Natural killer cell (primary cell): Measurements from ENCODE around the gene DOCK11. TPM values are rescaled to one million over a fixed set of nuclear protein-coding genes. Genes with fewer than 3 reads are reported as not detected.

Experiments
- ATAC-seq, 3 donors: fragments of 150-1000 bp in 2 of 3; fragments of 200-7000 bp in 1 of 3; cut with Tn5 transposase; 1 replicate in 1 of 3; 2 replicates in 2 of 3; pipeline ENCODE4 v1.10.0; 2021; ENCODE audit warnings: mild to moderate bottlenecking in 2 of 3, moderate library complexity in 2 of 3
- DNase-seq, 2 donors: peaks; one replicate each; pipeline versions ENCODE4 v3.0.0 to v3.0.0-alpha.2; 2013 to 2021; ENCODE audit warnings: mixed read lengths in 1 of 2
- H3K27ac ChIP-seq: one replicate; pipeline ENCODE4 v1.5.1; 2013; ENCODE audit warnings: mild to moderate bottlenecking, low read length
- H3K27me3 ChIP-seq: one replicate; pipeline ENCODE4 v1.6.1; 2013; ENCODE audit warnings: low read length; ENCODE audit not compliant: control insufficient read depth, insufficient read depth
- H3K36me3 ChIP-seq: one replicate; pipeline ENCODE4 v1.6.1; 2013; ENCODE audit warnings: low read length; ENCODE audit not compliant: control insufficient read depth, insufficient read depth
- H3K4me1 ChIP-seq: one replicate; pipeline ENCODE4 v1.6.1; 2013; ENCODE audit warnings: low read length; ENCODE audit not compliant: control insufficient read depth, insufficient read depth
- H3K4me3 ChIP-seq: one replicate; pipeline ENCODE4 v1.5.1; 2013; ENCODE audit warnings: low read length
- H3K9me3 ChIP-seq: one replicate; pipeline ENCODE4 v1.6.1; 2013; ENCODE audit warnings: low read length; ENCODE audit not compliant: control insufficient read depth, insufficient read depth
- H3K27ac Mint-ChIP-seq, 2 donors: one replicate each; pipeline ENCODE4 v1.8.0; 2022; ENCODE audit warnings: mild to moderate bottlenecking in 2 of 2, mixed read lengths in 2 of 2, moderate library complexity in 1 of 2
- H3K27me3 Mint-ChIP-seq, 2 donors: one replicate each; pipeline ENCODE4 v1.8.0; 2022; ENCODE audit warnings: low read depth in 2 of 2, mixed read lengths in 2 of 2
- H3K36me3 Mint-ChIP-seq: one replicate; pipeline ENCODE4 v1.8.0; 2022; ENCODE audit warnings: mixed read lengths
- H3K4me1 Mint-ChIP-seq, 2 donors: one replicate each; pipeline ENCODE4 v1.8.0; 2022; ENCODE audit warnings: mixed read lengths in 2 of 2
- H3K4me3 Mint-ChIP-seq: one replicate; pipeline ENCODE4 v1.8.0; 2022; ENCODE audit warnings: mild to moderate bottlenecking, moderate library complexity, mixed read lengths
- H3K9me3 Mint-ChIP-seq, 2 donors: one replicate each; pipeline ENCODE4 v1.8.0; 2022; ENCODE audit warnings: mixed read lengths in 2 of 2
- WGBS: methylation state at CpG from one replicate; pipeline ENCODE4 v1.1.7; 2013; ENCODE audit warnings: missing lambda C conversion rate; ENCODE audit not compliant: insufficient coverage; 5-methylcytosine and 5-hydroxymethylcytosine counted together
- intact Hi-C: fragments of 100-400 bp; cut with micrococcal nuclease; formaldehyde crosslinking; loops from one replicate; pipeline ENCODE4 v1.14.2; 2022
- total RNA-seq, 4 donors: library from RNA; stranded (reverse); fragments of 120-200 nt in 1 of 4; gene quantifications; one replicate each; pipeline versions ENCODE4 v1.2.3 to v1.2.4, GENCODE V29; 2013 to 2022
- TF ChIP-seq, protein P1 (sequence below): fragments of 200-600 bp; IDR thresholded peaks from one replicate; pipeline ENCODE4 v1.8.0; 2022; ENCODE audit warnings: antibody characterized with exemption

Gene DOCK11
- total RNA-seq, 3 donors from 2014 or later (not counting 1 experiment from before 2014, with no cell fraction given) = 108 to 130 (median 117) TPM

GRCh38 chrX:118495958-118496762 is 545 bp downstream of the DOCK11 start:
- Mint-ChIP-seq H3K9me3 (no peaks in the 10 kb centered on the region), H3K4me1 (peaks cover 30 to 39% of the 10 kb centered on the region in 2 donors), H3K27ac (peak overlapping the region; percentile 95 to 99), H3K36me3 (no peaks in the 10 kb centered on the region), H3K27me3 (no peaks in the 10 kb centered on the region), H3K4me3 (peak overlapping the region; percentile 97)
- no peaks in the 10 kb centered on the region for H3K36me3 ChIP-seq
- no peaks in the 10 kb centered on the region for H3K27me3 ChIP-seq
- no peaks in the 10 kb centered on the region for H3K9me3 ChIP-seq
- H3K4me3 ChIP-seq = peak overlapping the region; percentile 81
- intact Hi-C loops = loop anchor here (2.0 kb wide), 2 partner anchors 27 to 41 kb away; no protein-coding TSS in a partner anchor
- peak; percentile 63 to 80 (median 69) for ATAC-seq
- H3K27ac ChIP-seq = peak overlapping the region; percentile 91
- under 1% methylated on average over 70 of the region's 81 CpGs for WGBS
- peaks cover 27% of the 10 kb centered on the region for H3K4me1 ChIP-seq
- peak; percentile 64 to 87 for DNase-seq
- TF ChIP-seq, protein P1, sequence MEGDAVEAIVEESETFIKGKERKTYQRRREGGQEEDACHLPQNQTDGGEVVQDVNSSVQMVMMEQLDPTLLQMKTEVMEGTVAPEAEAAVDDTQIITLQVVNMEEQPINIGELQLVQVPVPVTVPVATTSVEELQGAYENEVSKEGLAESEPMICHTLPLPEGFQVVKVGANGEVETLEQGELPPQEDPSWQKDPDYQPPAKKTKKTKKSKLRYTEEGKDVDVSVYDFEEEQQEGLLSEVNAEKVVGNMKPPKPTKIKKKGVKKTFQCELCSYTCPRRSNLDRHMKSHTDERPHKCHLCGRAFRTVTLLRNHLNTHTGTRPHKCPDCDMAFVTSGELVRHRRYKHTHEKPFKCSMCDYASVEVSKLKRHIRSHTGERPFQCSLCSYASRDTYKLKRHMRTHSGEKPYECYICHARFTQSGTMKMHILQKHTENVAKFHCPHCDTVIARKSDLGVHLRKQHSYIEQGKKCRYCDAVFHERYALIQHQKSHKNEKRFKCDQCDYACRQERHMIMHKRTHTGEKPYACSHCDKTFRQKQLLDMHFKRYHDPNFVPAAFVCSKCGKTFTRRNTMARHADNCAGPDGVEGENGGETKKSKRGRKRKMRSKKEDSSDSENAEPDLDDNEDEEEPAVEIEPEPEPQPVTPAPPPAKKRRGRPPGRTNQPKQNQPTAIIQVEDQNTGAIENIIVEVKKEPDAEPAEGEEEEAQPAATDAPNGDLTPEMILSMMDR = no peak

- Mint-ChIP-seq H3K9me3 (no peaks in the 10 kb centered on the region), H3K27ac (peak overlapping the region; percentile 95 to 99), H3K36me3 (no peaks in the 10 kb centered on the region), H3K4me1 (peaks cover 31 to 39% of the 10 kb centered on the region in 2 donors), H3K4me3 (peak overlapping the region; percentile 97), H3K27me3 (no peaks in the 10 kb centered on the region)
- DNase-seq (no peak), ATAC-seq (peak; percentile 3 to 11 (median 5))
- intact Hi-C loops = loop anchor here (2.0 kb wide), 2 partner anchors 26 to 40 kb away; no protein-coding TSS in a partner anchor
- Histone ChIP-seq H3K4me1 (peaks cover 29% of the 10 kb centered on the region), H3K4me3 (peak overlapping the region; percentile 81), H3K27ac (peak overlapping the region; percentile 91), H3K36me3 (no peaks in the 10 kb centered on the region), H3K27me3 (no peaks in the 10 kb centered on the region), H3K9me3 (no peaks in the 10 kb centered on the region)
- 0% methylated on average over 11 of the region's 13 CpGs for WGBS
- TF ChIP-seq, protein P1 = no peak
These were observed 1.1 kb downstream of the DOCK11 start for GRCh38 chrX:118496763-118497079.

GRCh38 chrX:118497180-118497818 is 1.7 kb downstream of the DOCK11 start:
- H3K36me3 Mint-ChIP-seq = no peaks in the 10 kb centered on the region
- Histone ChIP-seq H3K27me3 (no peaks in the 10 kb centered on the region), H3K4me3 (peak overlapping the region; percentile 81), H3K4me1 (peaks cover 34% of the 10 kb centered on the region), H3K27ac (peak overlapping the region; percentile 91), H3K36me3 (no peaks in the 10 kb centered on the region), H3K9me3 (no peaks in the 10 kb centered on the region)
- DNase-seq = peak in 1 of 2 donors; percentile 61
- peak overlapping the region; percentile 97 for H3K4me3 Mint-ChIP-seq
- H3K27me3 Mint-ChIP-seq = no peaks in the 10 kb centered on the region
- intact Hi-C loops = loop anchor here (2.0 kb wide), 2 partner anchors 26 to 40 kb away; no protein-coding TSS in a partner anchor
- H3K4me1 Mint-ChIP-seq = peaks cover 36 to 45% of the 10 kb centered on the region in 2 donors
- no peak for ATAC-seq
- H3K9me3 Mint-ChIP-seq = no peaks in the 10 kb centered on the region
- WGBS = 0% methylated on average over 5 of the region's 7 CpGs
- TF ChIP-seq, protein P1 = no peak
- H3K27ac Mint-ChIP-seq = peak overlapping the region; percentile 95 to 99
